Duodenal mucosa (tissue), 2 donors: Measurements from ENCODE around the gene NCOA4.
"Not testable (repeated sequence)": the region's sequence is repeated elsewhere in the genome, so short reads cannot be mapped to it uniquely, and the experiment has no call there.

Experiments used
- H3K27ac ChIP-seq: one replicate; pipeline ENCODE4 v1.7.0; 2013; ENCODE audit warnings: low read depth, low read length
- H3K27me3 ChIP-seq, 2 donors: one replicate each; pipeline ENCODE4 v1.7.0; 2013; ENCODE audit warnings: low read length in 2 of 2, control low read depth in 1 of 2; ENCODE audit not compliant: insufficient read depth in 2 of 2, control insufficient read depth in 1 of 2
- H3K36me3 ChIP-seq, 2 donors: one replicate each; pipeline ENCODE4 v1.7.0; 2013; ENCODE audit warnings: low read length in 2 of 2, control low read depth in 1 of 2; ENCODE audit not compliant: insufficient read depth in 2 of 2, control insufficient read depth in 1 of 2
- H3K4me1 ChIP-seq, 2 donors: one replicate each; pipeline ENCODE4 v1.7.0; 2013; ENCODE audit warnings: low read length in 2 of 2, control low read depth in 1 of 2; ENCODE audit not compliant: insufficient read depth in 2 of 2, control insufficient read depth in 1 of 2
- H3K4me3 ChIP-seq, 2 donors: one replicate each; pipeline ENCODE4 v1.7.0; 2013; ENCODE audit warnings: low read length in 2 of 2, low read depth in 1 of 2
- H3K9ac ChIP-seq, 2 donors: one replicate each; pipeline ENCODE4 v1.7.0; 2013; ENCODE audit warnings: low read length in 2 of 2, low read depth in 1 of 2
- H3K9me3 ChIP-seq, 2 donors: one replicate each; pipeline ENCODE4 v1.7.0; 2013; ENCODE audit warnings: low read length in 2 of 2, control low read depth in 1 of 2; ENCODE audit not compliant: control insufficient read depth in 1 of 2

The NCOA4 gene

GRCh38 chr10:45962686-45963452, 67.6 kb downstream of the NCOA4 start:
- not testable (repeated sequence) for H3K9ac ChIP-seq, H3K36me3 ChIP-seq, H3K27me3 ChIP-seq, H3K4me1 ChIP-seq, H3K9me3 ChIP-seq, H3K4me3 ChIP-seq, H3K27ac ChIP-seq

GRCh38 chr10:45957928-45958327, 72.5 kb downstream of the NCOA4 start:
- H3K4me1 ChIP-seq, H3K27me3 ChIP-seq, H3K9me3 ChIP-seq, H3K36me3 ChIP-seq, H3K9ac ChIP-seq, H3K27ac ChIP-seq, H3K4me3 ChIP-seq: not testable (repeated sequence)

- H3K9ac ChIP-seq, H3K4me1 ChIP-seq, H3K9me3 ChIP-seq, H3K27ac ChIP-seq, H3K4me3 ChIP-seq, H3K27me3 ChIP-seq, H3K36me3 ChIP-seq: not testable (repeated sequence)
These were observed 73.8 kb downstream of the NCOA4 start for GRCh38 chr10:45956634-45957033.
